H9 (cell line): ENCODE results near the gene UBLCP1. TPM values are rescaled to one million over a fixed set of nuclear protein-coding genes. Genes with fewer than 3 reads are reported as not detected.

Experiments used
- DNase-seq: peaks from one replicate; pipeline ENCODE4 v3.0.0-alpha.2; 2017
- H2AFZ ChIP-seq: one replicate; pipeline ENCODE4 v1.6.1; 2013; ENCODE audit warnings: mild to moderate bottlenecking, low read length, control low read depth, moderate library complexity
- H2AK5ac ChIP-seq: 2 replicates; pipeline ENCODE4 v1.6.1; 2013; ENCODE audit warnings: low read length, control low read depth, mixed read lengths; ENCODE audit not compliant: insufficient read length
- H2BK120ac ChIP-seq: one replicate; pipeline ENCODE4 v1.6.1; 2013; ENCODE audit warnings: low read depth, mild to moderate bottlenecking, low read length, control low read depth, inconsistent platforms; ENCODE audit not compliant: poor library complexity, severe bottlenecking
- H2BK12ac ChIP-seq: 2 replicates; pipeline ENCODE4 v1.6.1; 2013; ENCODE audit warnings: low read length, control low read depth, mixed read lengths, low read depth; ENCODE audit not compliant: insufficient read length
- H2BK15ac ChIP-seq: 2 replicates; pipeline ENCODE4 v1.6.1; 2013; ENCODE audit warnings: low read depth, low read length, control low read depth
- H2BK20ac ChIP-seq: one replicate; pipeline ENCODE4 v1.6.1; 2013; ENCODE audit warnings: low read depth, mild to moderate bottlenecking, low read length, control low read depth, inconsistent platforms; ENCODE audit not compliant: poor library complexity, severe bottlenecking
- H2BK5ac ChIP-seq: 2 replicates; pipeline ENCODE4 v1.6.1; 2013; ENCODE audit warnings: low read length, control low read depth, mixed read lengths; ENCODE audit not compliant: insufficient read length
- H3K14ac ChIP-seq: 2 replicates; pipeline ENCODE4 v1.6.1; 2013; ENCODE audit warnings: low read length, control low read depth; ENCODE audit not compliant: insufficient read depth
- H3K18ac ChIP-seq: 2 replicates; pipeline ENCODE4 v1.6.1; 2013; ENCODE audit warnings: low read depth, mild to moderate bottlenecking, mixed read lengths, low read length, control low read depth; ENCODE audit not compliant: insufficient read length
- H3K23ac ChIP-seq: 2 replicates; pipeline ENCODE4 v1.6.1; 2013; ENCODE audit warnings: low read length, control low read depth, mixed read lengths, low read depth; ENCODE audit not compliant: insufficient read length
- H3K23me2 ChIP-seq: 2 replicates; pipeline ENCODE4 v1.6.1; 2013; ENCODE audit warnings: low read depth, mild to moderate bottlenecking, mixed read lengths, low read length, control low read depth; ENCODE audit not compliant: insufficient read length, poor library complexity, severe bottlenecking
- H3K27ac ChIP-seq: 2 replicates; pipeline ENCODE4 v1.5.1; 2013; ENCODE audit warnings: low read length, control low read depth, mixed read lengths, low read depth; ENCODE audit not compliant: insufficient read length
- H3K27me3 ChIP-seq: 2 replicates; pipeline ENCODE4 v1.6.1; 2013; ENCODE audit warnings: low read length, control low read depth, inconsistent platforms; ENCODE audit not compliant: insufficient read depth
- H3K4ac ChIP-seq: 2 replicates; pipeline ENCODE4 v1.6.1; 2013; ENCODE audit warnings: low read depth, mild to moderate bottlenecking, control low read depth, inconsistent platforms, low read length, moderate library complexity
- H3K4me1 ChIP-seq: 2 replicates; pipeline ENCODE4 v1.6.1; 2013; ENCODE audit warnings: low read length, control low read depth, inconsistent platforms; ENCODE audit not compliant: insufficient read depth
- H3K4me2 ChIP-seq: 2 replicates; pipeline ENCODE4 v1.6.1; 2013; ENCODE audit warnings: low read length, control low read depth, mixed read lengths; ENCODE audit not compliant: insufficient read length, insufficient read depth
- H3K56ac ChIP-seq: 2 replicates; pipeline ENCODE4 v1.6.1; 2013; ENCODE audit warnings: low read depth, mild to moderate bottlenecking, mixed read lengths, low read length, control low read depth; ENCODE audit not compliant: insufficient read length
- H3K79me1 ChIP-seq: 2 replicates; pipeline ENCODE4 v1.6.1; 2013; ENCODE audit warnings: low read depth, mild to moderate bottlenecking, moderate library complexity, low read length, control low read depth, inconsistent platforms; ENCODE audit not compliant: insufficient read depth, poor library complexity, severe bottlenecking
- H3K79me2 ChIP-seq: 2 replicates; pipeline ENCODE4 v1.6.1; 2013; ENCODE audit warnings: low read length, control low read depth, inconsistent platforms; ENCODE audit not compliant: insufficient read depth
- H3K9ac ChIP-seq: 2 replicates; pipeline ENCODE4 v1.6.1; 2013; ENCODE audit warnings: low read length, control low read depth, mixed read lengths; ENCODE audit not compliant: insufficient read length; ENCODE audit errors: extremely low read depth
- H3K9me3 ChIP-seq: one replicate; pipeline ENCODE4 v1.6.1; 2013; ENCODE audit warnings: low read depth, low read length, inconsistent platforms; ENCODE audit not compliant: control insufficient read depth
- H3T11ph ChIP-seq: one replicate; pipeline ENCODE4 v1.6.1; 2013; ENCODE audit warnings: mild to moderate bottlenecking, low read length, control low read depth, inconsistent platforms
- H4K20me1 ChIP-seq: one replicate; pipeline ENCODE4 v1.6.1; 2013; ENCODE audit not compliant: control insufficient read depth, insufficient read length, insufficient read depth
- H4K5ac ChIP-seq: 2 replicates; pipeline ENCODE4 v1.6.1; 2013; ENCODE audit warnings: low read depth, mild to moderate bottlenecking, mixed read lengths, low read length, control low read depth; ENCODE audit not compliant: insufficient read length
- H4K8ac ChIP-seq: replicated peaks from 2 replicates; pipeline ENCODE4 v1.6.1; 2013; ENCODE audit warnings: low read length, control low read depth, mixed read lengths, low read depth; ENCODE audit not compliant: insufficient read length
- H4K91ac ChIP-seq: 2 replicates; pipeline ENCODE4 v1.6.1; 2013; ENCODE audit warnings: low read depth, mild to moderate bottlenecking, moderate library complexity, mixed read lengths, low read length, control low read depth; ENCODE audit not compliant: insufficient read length
- H3K27ac Mint-ChIP-seq, 3 experiments: 2 replicates in 2 of 3; 3 replicates in 1 of 3; pipeline ENCODE4 v1.8.0; 2020 to 2021; ENCODE audit warnings: mixed read lengths in 3 of 3, mild to moderate bottlenecking in 1 of 3, moderate library complexity in 1 of 3
- H3K27me3 Mint-ChIP-seq: 2 replicates; pipeline ENCODE4 v1.8.0; 2021; ENCODE audit warnings: low read depth, mild to moderate bottlenecking, moderate library complexity, mixed read lengths
- H3K36me3 Mint-ChIP-seq, 3 experiments: 2 replicates in 2 of 3; 3 replicates in 1 of 3; pipeline ENCODE4 v1.8.0; 2020 to 2021; ENCODE audit warnings: low read depth in 3 of 3, mixed read lengths in 3 of 3; ENCODE audit not compliant: insufficient read depth in 1 of 3
- H3K4me1 Mint-ChIP-seq, 2 experiments: 2 replicates each; pipeline ENCODE4 v1.8.0; 2020; ENCODE audit warnings: mixed read lengths in 2 of 2
- H3K4me3 Mint-ChIP-seq, 2 experiments: 2 replicates in 1 of 2; 3 replicates in 1 of 2; pipeline ENCODE4 v1.8.0; 2020 to 2021; ENCODE audit warnings: mild to moderate bottlenecking in 2 of 2, mixed read lengths in 2 of 2, moderate library complexity in 1 of 2
- H3K9me3 Mint-ChIP-seq, 2 experiments: 2 replicates in 1 of 2; 3 replicates in 1 of 2; pipeline ENCODE4 v1.8.0; 2020; ENCODE audit warnings: mild to moderate bottlenecking in 2 of 2, mixed read lengths in 2 of 2, moderate library complexity in 1 of 2
- WGBS: extraction: QIAGEN DNeasy Blood & Tissue Kit; methylation state at CpG from one replicate; pipeline ENCODE4 v1.1.7; 2013; ENCODE audit warnings: missing lambda C conversion rate, low lambda C conversion rate, mixed read lengths; ENCODE audit not compliant: insufficient read length; ENCODE audit errors: extremely low coverage; 5-methylcytosine and 5-hydroxymethylcytosine counted together
- total RNA-seq: library from RNA; stranded (reverse); gene quantifications from 2 replicates; pipeline ENCODE4 v1.2.1, GENCODE V29; 2021
- TF ChIP-seq, protein P1 (sequence below): fragments of 200-600 bp; sonication (generic); conservative IDR thresholded peaks from 3 replicates; pipeline ENCODE4 v1.8.0; 2021; ENCODE audit warnings: antibody characterized with exemption, mild to moderate bottlenecking

UBLCP1 gene
- total RNA-seq, 1 experiment from 2014 or later: 37.9 TPM

GRCh38 chr5:159218595-159219023 lies 44.5 kb upstream of the UBLCP1 start:
- H2BK120ac ChIP-seq: no peak overlapping the region

More at GRCh38 chr5:159218595-159219023, 44.5 kb upstream of the UBLCP1 start:
- Histone ChIP-seq H3K14ac (no peak overlapping the region), H4K5ac (no peak overlapping the region), H3K4me1 (no peaks in the 10 kb centered on the region), H2BK12ac (no peak overlapping the region), H4K8ac (no peak overlapping the region), H3K27ac (no peak overlapping the region), H3T11ph (no peak overlapping the region), H3K56ac (no peak overlapping the region), H3K18ac (no peak overlapping the region), H2BK20ac (no peak overlapping the region), H2AFZ (no peak overlapping the region), H3K4me2 (no peak overlapping the region), H3K4ac (no peak overlapping the region), H3K9ac (no peak overlapping the region), H3K23me2 (no peaks in the 10 kb centered on the region), H4K91ac (no peak overlapping the region), H3K79me2 (no peaks in the 10 kb centered on the region), H3K9me3 (no peaks in the 10 kb centered on the region), H3K23ac (no peak overlapping the region), H2BK15ac (no peak overlapping the region), H2AK5ac (no peak overlapping the region), H4K20me1 (no peaks in the 10 kb centered on the region), H3K79me1 (no peaks in the 10 kb centered on the region), H2BK5ac (no peak overlapping the region), H3K27me3 (no peaks in the 10 kb centered on the region)
- no peaks in the 10 kb centered on the region; a peak in 1 of 5 replicates for H3K9me3 Mint-ChIP-seq
- peaks cover 43% of the 10 kb centered on the region for H3K27me3 Mint-ChIP-seq
- no peak for DNase-seq
- H3K4me1 Mint-ChIP-seq: no peaks in the 10 kb centered on the region; a peak in 1 of 4 replicates
- no peak overlapping the region for H3K27ac Mint-ChIP-seq
- WGBS: no CpG with 5 or more reads among the region's 2 CpGs
- H3K4me3 Mint-ChIP-seq: no peak overlapping the region
- H3K36me3 Mint-ChIP-seq: no peaks in the 10 kb centered on the region; a peak in 1 of 7 replicates
- TF ChIP-seq, protein P1, sequence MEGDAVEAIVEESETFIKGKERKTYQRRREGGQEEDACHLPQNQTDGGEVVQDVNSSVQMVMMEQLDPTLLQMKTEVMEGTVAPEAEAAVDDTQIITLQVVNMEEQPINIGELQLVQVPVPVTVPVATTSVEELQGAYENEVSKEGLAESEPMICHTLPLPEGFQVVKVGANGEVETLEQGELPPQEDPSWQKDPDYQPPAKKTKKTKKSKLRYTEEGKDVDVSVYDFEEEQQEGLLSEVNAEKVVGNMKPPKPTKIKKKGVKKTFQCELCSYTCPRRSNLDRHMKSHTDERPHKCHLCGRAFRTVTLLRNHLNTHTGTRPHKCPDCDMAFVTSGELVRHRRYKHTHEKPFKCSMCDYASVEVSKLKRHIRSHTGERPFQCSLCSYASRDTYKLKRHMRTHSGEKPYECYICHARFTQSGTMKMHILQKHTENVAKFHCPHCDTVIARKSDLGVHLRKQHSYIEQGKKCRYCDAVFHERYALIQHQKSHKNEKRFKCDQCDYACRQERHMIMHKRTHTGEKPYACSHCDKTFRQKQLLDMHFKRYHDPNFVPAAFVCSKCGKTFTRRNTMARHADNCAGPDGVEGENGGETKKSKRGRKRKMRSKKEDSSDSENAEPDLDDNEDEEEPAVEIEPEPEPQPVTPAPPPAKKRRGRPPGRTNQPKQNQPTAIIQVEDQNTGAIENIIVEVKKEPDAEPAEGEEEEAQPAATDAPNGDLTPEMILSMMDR: no peak
